ENCODE results near the gene ASIC1.
A peak's percentile ranks its signal among the peaks of the same experiment; 100 is the strongest.

The ASIC1 gene

DNA sequence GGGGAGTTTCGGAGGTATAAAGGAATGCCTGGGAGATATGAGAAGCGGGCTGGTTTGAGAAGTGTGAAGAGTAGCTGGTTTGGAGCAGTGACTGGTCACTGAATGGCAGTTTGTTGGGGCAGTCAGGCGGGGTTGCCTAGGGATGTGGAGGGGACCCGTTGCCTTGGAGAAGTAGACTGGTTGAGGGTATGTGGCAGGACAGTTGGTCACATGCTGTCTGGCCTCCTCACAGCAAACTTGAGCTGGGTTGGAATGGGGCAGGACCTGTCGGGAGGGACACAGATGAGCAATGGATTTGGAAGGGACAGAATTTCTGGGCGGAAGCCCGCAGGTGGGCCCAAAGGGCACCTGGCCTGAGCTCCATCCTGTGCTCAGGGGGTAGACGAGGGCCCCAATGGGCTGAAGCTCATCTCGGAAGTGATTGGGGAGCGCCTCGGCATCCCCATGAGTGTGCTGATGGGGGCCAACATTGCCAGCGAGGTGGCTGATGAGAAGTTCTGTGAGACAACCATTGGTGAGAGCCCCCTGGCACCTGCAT is 48.6 kb downstream of the ASIC1 start:
- no peaks in the 10 kb centered on the region for H4K20me1 ChIP-seq (ENCODE audit: insufficient read depth)
- no peak overlapping the region for H3K9ac ChIP-seq
- no peak for TF ChIP-seq CTCF (conservative IDR thresholded peaks at IDR 0.05; ENCODE audit: low read depth, low read length)

DNA sequence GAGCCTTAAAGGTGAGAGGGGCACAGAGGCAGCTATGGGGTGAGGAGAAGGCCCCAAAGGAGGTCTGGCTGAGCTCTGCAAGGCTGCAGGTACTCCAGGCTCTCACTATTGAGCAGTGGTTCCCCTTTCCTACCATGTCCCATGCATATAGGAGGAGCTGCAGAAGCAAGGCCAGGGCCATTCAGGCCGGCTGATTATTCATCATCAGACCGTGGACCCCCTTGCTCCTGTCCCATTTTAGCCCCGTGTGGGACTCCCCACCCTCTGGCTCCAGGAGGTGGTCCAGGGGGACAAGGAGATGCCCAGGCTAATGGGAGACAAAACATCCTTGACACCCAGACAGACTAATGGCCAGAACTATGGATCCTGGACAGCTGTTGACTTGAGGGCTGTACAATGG is 49.5 kb downstream of the ASIC1 start:
- Histone ChIP-seq H3K79me2 (ENCODE audit: insufficient read depth, low read depth) (no peaks in the 10 kb centered on the region), H3K9ac (no peak overlapping the region), H4K20me1 (ENCODE audit: insufficient read depth) (no peaks in the 10 kb centered on the region), H3K36me3 (ENCODE audit: insufficient read depth) (no peaks in the 10 kb centered on the region), H3K27ac (no peak overlapping the region), H3K4me3 (IDR thresholded peaks at IDR 0.05; ENCODE audit: insufficient read depth, low read depth, low read length) (no peak overlapping the region), H3K27me3 (ENCODE audit: insufficient read depth, low read depth) (no peaks in the 10 kb centered on the region), H2AFZ (ENCODE audit: low read depth) (no peak overlapping the region), H3K4me2 (no peak overlapping the region), H3K4me1 (ENCODE audit: low read depth, poor library complexity, severe bottlenecking) (peaks cover 47% of the 10 kb centered on the region)
- TF ChIP-seq CTCF (conservative IDR thresholded peaks at IDR 0.05; ENCODE audit: low read depth, low read length), result no peak

More for the DNA sequence above, 48.6 kb downstream of the ASIC1 start:
- H3K4me2 ChIP-seq, result no peak overlapping the region
- no peak overlapping the region for H3K27ac ChIP-seq
- no peaks in the 10 kb centered on the region for H3K79me2 ChIP-seq (ENCODE audit: insufficient read depth, low read depth)
- H3K36me3 ChIP-seq (ENCODE audit: insufficient read depth), result no peaks in the 10 kb centered on the region
- H3K27me3 ChIP-seq (ENCODE audit: insufficient read depth, low read depth), result no peaks in the 10 kb centered on the region
- H3K4me1 ChIP-seq (ENCODE audit: low read depth, poor library complexity, severe bottlenecking), result peaks cover 42% of the 10 kb centered on the region
- no peak overlapping the region for H2AFZ ChIP-seq (ENCODE audit: low read depth)
- H3K4me3 ChIP-seq (IDR thresholded peaks at IDR 0.05; ENCODE audit: insufficient read depth, low read depth, low read length), result no peak overlapping the region

- H3K4me3 ChIP-seq (IDR thresholded peaks at IDR 0.05; ENCODE audit: insufficient read depth, low read depth, low read length), result no peak overlapping the region
- no peak overlapping the region for H3K4me2 ChIP-seq
- H3K36me3 ChIP-seq (ENCODE audit: insufficient read depth), result no peaks in the 10 kb centered on the region
- TF ChIP-seq CTCF (conservative IDR thresholded peaks at IDR 0.05; ENCODE audit: low read depth, low read length), result no peak
- no peak overlapping the region for H3K9ac ChIP-seq
- H3K4me1 ChIP-seq (ENCODE audit: low read depth, poor library complexity, severe bottlenecking), result peaks cover 47% of the 10 kb centered on the region
- peak overlapping the region; percentile 92; the same call in 1 of the 2 replicates for H3K27ac ChIP-seq
- no peaks in the 10 kb centered on the region for H4K20me1 ChIP-seq (ENCODE audit: insufficient read depth)
- no peak overlapping the region for H2AFZ ChIP-seq (ENCODE audit: low read depth)
- no peaks in the 10 kb centered on the region for H3K27me3 ChIP-seq (ENCODE audit: insufficient read depth, low read depth)
- peaks cover 2% of the 10 kb centered on the region for H3K79me2 ChIP-seq (ENCODE audit: insufficient read depth, low read depth)
These were observed 50.2 kb downstream of the ASIC1 start for GRCh38 chr12:50107416-50108268.

GRCh38 chr12:50109319-50109718 is 51.9 kb downstream of the ASIC1 start:
- peak overlapping the region; percentile 50; the same call in 1 of the 2 replicates for H3K9ac ChIP-seq
- H3K4me1 ChIP-seq (ENCODE audit: low read depth, poor library complexity, severe bottlenecking), result peaks cover 46% of the 10 kb centered on the region
- H3K36me3 ChIP-seq (ENCODE audit: insufficient read depth), result no peaks in the 10 kb centered on the region
- H3K27me3 ChIP-seq (ENCODE audit: insufficient read depth, low read depth), result no peaks in the 10 kb centered on the region
- H3K4me2 ChIP-seq, result peak overlapping the region; percentile 93
- H4K20me1 ChIP-seq (ENCODE audit: insufficient read depth), result no peaks in the 10 kb centered on the region
- H3K79me2 ChIP-seq (ENCODE audit: insufficient read depth, low read depth), result peaks cover 18% of the 10 kb centered on the region
- H2AFZ ChIP-seq (ENCODE audit: low read depth), result peak overlapping the region; percentile 53; the same call in 1 of the 2 replicates
- H3K4me3 ChIP-seq (IDR thresholded peaks at IDR 0.05; ENCODE audit: insufficient read depth, low read depth, low read length), result no peak overlapping the region
- no peak for TF ChIP-seq CTCF (conservative IDR thresholded peaks at IDR 0.05; ENCODE audit: low read depth, low read length)
- H3K27ac ChIP-seq, result peak overlapping the region; percentile 92

Data from KMS-11 (cell line).